ENCODE data around the gene CALN1. TPM values are rescaled to one million over a fixed set of nuclear protein-coding genes. Genes with fewer than 3 reads are reported as not detected.

CALN1 gene
- total and polyA plus RNA-seq, 2 of the 8 experiments (the other 6 are each of a cell fraction or from before 2014, with no cell fraction given): 6.4 to 15.2 TPM

DNA sequence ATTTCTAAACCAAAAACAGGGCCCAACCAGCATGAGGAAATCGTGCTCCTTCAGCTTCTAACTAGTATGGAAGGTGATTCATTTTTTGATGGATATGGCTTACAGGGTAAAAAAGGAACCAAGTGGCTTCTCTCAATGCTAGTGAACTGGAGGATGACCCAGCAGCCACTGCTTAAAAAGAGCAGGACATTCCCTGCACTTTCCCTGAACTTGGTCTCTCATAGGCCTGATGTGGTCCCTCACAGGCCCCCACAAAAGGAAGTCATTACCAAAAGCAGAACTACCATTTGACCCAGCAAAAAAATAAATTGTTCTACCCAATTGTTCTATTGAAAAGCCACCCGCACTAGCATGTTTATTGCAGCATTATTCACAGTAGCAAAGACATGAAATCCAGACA, 188.8 kb downstream of the CALN1 start (continued):
- no peak for TF ChIP-seq CHD7 (IDR thresholded peaks at IDR 0.05; ENCODE audit: insufficient replicate concordance, low read length)
- no peak for TF ChIP-seq POU5F1 (IDR thresholded peaks at IDR 0.05; ENCODE audit: low read depth, low read length)
- no peak for TF ChIP-seq CREB1 (IDR thresholded peaks at IDR 0.05)
- no peak for TF ChIP-seq SIRT6 (IDR thresholded peaks at IDR 0.05; ENCODE audit: low read length)
- TF ChIP-seq, protein P1, sequence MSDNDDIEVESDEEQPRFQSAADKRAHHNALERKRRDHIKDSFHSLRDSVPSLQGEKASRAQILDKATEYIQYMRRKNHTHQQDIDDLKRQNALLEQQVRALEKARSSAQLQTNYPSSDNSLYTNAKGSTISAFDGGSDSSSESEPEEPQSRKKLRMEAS (IDR thresholded peaks at IDR 0.05): no peak
- TF ChIP-seq, protein P2, sequence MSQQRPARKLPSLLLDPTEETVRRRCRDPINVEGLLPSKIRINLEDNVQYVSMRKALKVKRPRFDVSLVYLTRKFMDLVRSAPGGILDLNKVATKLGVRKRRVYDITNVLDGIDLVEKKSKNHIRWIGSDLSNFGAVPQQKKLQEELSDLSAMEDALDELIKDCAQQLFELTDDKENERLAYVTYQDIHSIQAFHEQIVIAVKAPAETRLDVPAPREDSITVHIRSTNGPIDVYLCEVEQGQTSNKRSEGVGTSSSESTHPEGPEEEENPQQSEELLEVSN (IDR thresholded peaks at IDR 0.05): no peak
- TF ChIP-seq CHD2 (IDR thresholded peaks at IDR 0.05; ENCODE audit: low read length): no peak
- TF ChIP-seq SRF (IDR thresholded peaks at IDR 0.05; ENCODE audit: low read depth, low read length): no peak

Measured in H1 (cell line).